Neural cell (in vitro differentiated cells): ENCODE results near the gene TGFBR3L. TPM values are rescaled to one million over a fixed set of nuclear protein-coding genes. Genes with fewer than 3 reads are reported as not detected.

Experiments
- H2AFZ ChIP-seq: fragments of 200-600, 300-800 bp; sonication (generic), shearing (Covaris generic); 2 replicates; pipeline ENCODE4 v1.6.0; 2014; ENCODE audit warnings: low read depth, mild to moderate bottlenecking, antibody characterized with exemption, low read length, moderate library complexity
- H3F3A ChIP-seq: fragments of 200-600 bp; shearing (Covaris generic); 2 replicates; pipeline ENCODE4 v1.6.1; 2016; ENCODE audit warnings: mild to moderate bottlenecking, moderate library complexity, mixed read lengths, antibody characterized with exemption, low read length; ENCODE audit not compliant: insufficient read depth, poor library complexity, severe bottlenecking
- H3K27ac ChIP-seq: fragments of 200-600, 300-800 bp; sonication (generic), shearing (Covaris generic); 2 replicates; pipeline ENCODE4 v1.5.1; 2014; ENCODE audit warnings: mild to moderate bottlenecking, low read length, moderate library complexity
- H3K27me3 ChIP-seq: fragments of 300-800, 200-600 bp; sonication (generic), shearing (Covaris generic); 2 replicates; pipeline ENCODE4 v1.6.0; 2014; ENCODE audit warnings: mild to moderate bottlenecking, low read depth, low read length, moderate library complexity; ENCODE audit not compliant: insufficient read depth
- H3K36me3 ChIP-seq: fragments of 300-800, 200-600 bp; sonication (generic), shearing (Covaris generic); 2 replicates; pipeline ENCODE4 v1.5.1; 2014; ENCODE audit warnings: mild to moderate bottlenecking, antibody characterized with exemption, low read length, moderate library complexity; ENCODE audit not compliant: insufficient read depth
- H3K4me2 ChIP-seq: fragments of 300-800, 200-600 bp; sonication (generic), shearing (Covaris generic); 2 replicates; pipeline ENCODE4 v1.6.0; 2014; ENCODE audit warnings: mild to moderate bottlenecking, low read length
- H3K4me3 ChIP-seq: fragments of 300-800, 200-600 bp; sonication (generic), shearing (Covaris generic); 2 replicates; pipeline ENCODE4 v1.5.1; 2014; ENCODE audit warnings: mild to moderate bottlenecking, low read length, moderate library complexity
- H3K79me2 ChIP-seq: fragments of 200-600 bp; shearing (Covaris generic); replicated peaks from 2 replicates; pipeline ENCODE4 v1.6.0; 2014; ENCODE audit warnings: mild to moderate bottlenecking, low read length, moderate library complexity; ENCODE audit not compliant: insufficient read depth
- H3K9ac ChIP-seq: fragments of 300-800, 200-600 bp; sonication (generic), shearing (Covaris generic); 2 replicates; pipeline ENCODE4 v1.6.1; 2016; ENCODE audit warnings: mild to moderate bottlenecking, low read length, mixed read lengths
- H3K9me2 ChIP-seq: fragments of 200-600 bp; shearing (Covaris generic); 2 replicates; pipeline ENCODE4 v1.6.1; 2016; ENCODE audit warnings: mild to moderate bottlenecking, low read length, mixed read lengths; ENCODE audit not compliant: insufficient read depth
- H3K9me3 ChIP-seq: fragments of 200-600, 300-800 bp; sonication (generic), shearing (Covaris generic); 2 replicates; pipeline ENCODE4 v1.6.1; 2016; ENCODE audit warnings: mild to moderate bottlenecking, mixed run types, low read length, moderate library complexity, mixed read lengths
- H4K20me1 ChIP-seq: fragments of 200-600 bp; shearing (Covaris generic); 2 replicates; pipeline ENCODE4 v1.6.1; 2016; ENCODE audit warnings: mild to moderate bottlenecking, mixed run types; ENCODE audit not compliant: insufficient read depth
- EP300 ChIP-seq: fragments of 450-650 bp; conservative IDR thresholded peaks from 2 replicates; pipeline ENCODE4 v1.6.1; 2014; ENCODE audit warnings: antibody characterized with exemption, mild to moderate bottlenecking, moderate library complexity; ENCODE audit not compliant: poor library complexity, severe bottlenecking
- EZH2 ChIP-seq: fragments of 200-600, 300-800 bp; shearing (Covaris generic), sonication (generic); IDR thresholded peaks from 2 replicates; pipeline ENCODE4 v1.6.1; 2014; ENCODE audit warnings: antibody characterized with exemption, low read length, borderline replicate concordance, mild to moderate bottlenecking; ENCODE audit not compliant: insufficient read depth, poor library complexity, severe bottlenecking
- MXI1 ChIP-seq: fragments of 450-650 bp; conservative IDR thresholded peaks from 2 replicates; pipeline ENCODE4 v1.6.1; 2014; ENCODE audit warnings: antibody characterized with exemption, mild to moderate bottlenecking; ENCODE audit not compliant: poor library complexity, severe bottlenecking
- POLR2AphosphoS5 ChIP-seq: IDR thresholded peaks from 2 replicates; pipeline ENCODE4 v1.6.1; 2012
- RAD21 ChIP-seq: fragments of 450-650 bp; conservative IDR thresholded peaks from 2 replicates; pipeline ENCODE4 v1.6.1; 2014; ENCODE audit warnings: antibody characterized with exemption, mild to moderate bottlenecking, moderate library complexity
- REST ChIP-seq: IDR thresholded peaks from 2 replicates; pipeline ENCODE4 v1.6.1; 2012; ENCODE audit warnings: borderline replicate concordance
- SMC3 ChIP-seq: fragments of 450-650 bp; conservative IDR thresholded peaks from 2 replicates; pipeline ENCODE4 v1.6.1; 2014; ENCODE audit warnings: antibody characterized with exemption, mild to moderate bottlenecking, moderate library complexity; ENCODE audit not compliant: poor library complexity
- TAF1 ChIP-seq: IDR thresholded peaks from 2 replicates; pipeline ENCODE4 v1.6.1; 2012; ENCODE audit warnings: low read depth
- polyA plus RNA-seq: library from polyadenylated mRNA; depleted of rRNA; stranded (reverse); fragments of >200 nt; gene quantifications from 2 replicates; pipeline ENCODE4 v1.2.3, GENCODE V29; 2014
- TF ChIP-seq, protein P1 (sequence below): fragments of 450-650 bp; IDR thresholded peaks from 2 replicates; pipeline ENCODE4 v1.5.1; 2014; ENCODE audit warnings: antibody characterized with exemption, mild to moderate bottlenecking, moderate library complexity; ENCODE audit not compliant: poor library complexity, severe bottlenecking

The TGFBR3L gene
- polyA plus RNA-seq, 1 donor from 2014 or later = not detected

GRCh38 chr19:7887408-7888144, 27.1 kb upstream of the TGFBR3L start:
- Histone ChIP-seq H3K4me3 (no peak overlapping the region), H3K27ac (no peak overlapping the region), H2AFZ (no peak overlapping the region), H3K4me2 (no peak overlapping the region), H3K79me2 (no peaks in the 10 kb centered on the region), H3K9ac (no peak overlapping the region), H3K9me2 (no peaks in the 10 kb centered on the region), H3K9me3 (no peaks in the 10 kb centered on the region), H3K36me3 (no peaks in the 10 kb centered on the region), H3F3A (no peaks in the 10 kb centered on the region), H3K27me3 (peaks cover 15% of the 10 kb centered on the region), H4K20me1 (no peaks in the 10 kb centered on the region)
- TF ChIP-seq RAD21 (no peak), POLR2AphosphoS5 (no peak), EZH2 (no peak), SMC3 (no peak), REST (no peak), MXI1 (no peak), EP300 (no peak), TAF1 (no peak)
- TF ChIP-seq, protein P1, sequence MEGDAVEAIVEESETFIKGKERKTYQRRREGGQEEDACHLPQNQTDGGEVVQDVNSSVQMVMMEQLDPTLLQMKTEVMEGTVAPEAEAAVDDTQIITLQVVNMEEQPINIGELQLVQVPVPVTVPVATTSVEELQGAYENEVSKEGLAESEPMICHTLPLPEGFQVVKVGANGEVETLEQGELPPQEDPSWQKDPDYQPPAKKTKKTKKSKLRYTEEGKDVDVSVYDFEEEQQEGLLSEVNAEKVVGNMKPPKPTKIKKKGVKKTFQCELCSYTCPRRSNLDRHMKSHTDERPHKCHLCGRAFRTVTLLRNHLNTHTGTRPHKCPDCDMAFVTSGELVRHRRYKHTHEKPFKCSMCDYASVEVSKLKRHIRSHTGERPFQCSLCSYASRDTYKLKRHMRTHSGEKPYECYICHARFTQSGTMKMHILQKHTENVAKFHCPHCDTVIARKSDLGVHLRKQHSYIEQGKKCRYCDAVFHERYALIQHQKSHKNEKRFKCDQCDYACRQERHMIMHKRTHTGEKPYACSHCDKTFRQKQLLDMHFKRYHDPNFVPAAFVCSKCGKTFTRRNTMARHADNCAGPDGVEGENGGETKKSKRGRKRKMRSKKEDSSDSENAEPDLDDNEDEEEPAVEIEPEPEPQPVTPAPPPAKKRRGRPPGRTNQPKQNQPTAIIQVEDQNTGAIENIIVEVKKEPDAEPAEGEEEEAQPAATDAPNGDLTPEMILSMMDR = no peak

- Histone ChIP-seq H2AFZ (no peak within 1 kb of the TSS), H3F3A (no peaks in the 10 kb centered on the region), H3K4me2 (no peak within 1 kb of the TSS), H3K9ac (no peak within 1 kb of the TSS), H3K27me3 (peaks cover 15% of the 10 kb centered on the region), H3K9me2 (no peaks in the 10 kb centered on the region), H3K36me3 (no peaks in the 10 kb centered on the region), H3K9me3 (no peaks in the 10 kb centered on the region), H3K27ac (no peak within 1 kb of the TSS), H3K4me3 (no peak within 1 kb of the TSS), H4K20me1 (no peaks in the 10 kb centered on the region), H3K79me2 (no peaks in the 10 kb centered on the region)
- no peak for TF ChIP-seq POLR2AphosphoS5
- no peak for TF ChIP-seq EZH2
- no peak for TF ChIP-seq TAF1
- TF ChIP-seq MXI1 = no peak
Observed at GRCh38 chr19:7888145-7888825, 26.3 kb upstream of the TGFBR3L start, which contains the start of gene LRRC8E. TSS of gene LRRC8E (plus strand) at chr19:7888510. CDS start at chr19:7895604, 7,094 bp downstream.
